ENCODE data around the gene SMYD4. TPM values are rescaled to one million over a fixed set of nuclear protein-coding genes. Genes with fewer than 3 reads are reported as not detected.

Gene SMYD4
- total and polyA plus RNA-seq, 8 donors = 4.0 to 8.9 (median 5.7) TPM

DNA sequence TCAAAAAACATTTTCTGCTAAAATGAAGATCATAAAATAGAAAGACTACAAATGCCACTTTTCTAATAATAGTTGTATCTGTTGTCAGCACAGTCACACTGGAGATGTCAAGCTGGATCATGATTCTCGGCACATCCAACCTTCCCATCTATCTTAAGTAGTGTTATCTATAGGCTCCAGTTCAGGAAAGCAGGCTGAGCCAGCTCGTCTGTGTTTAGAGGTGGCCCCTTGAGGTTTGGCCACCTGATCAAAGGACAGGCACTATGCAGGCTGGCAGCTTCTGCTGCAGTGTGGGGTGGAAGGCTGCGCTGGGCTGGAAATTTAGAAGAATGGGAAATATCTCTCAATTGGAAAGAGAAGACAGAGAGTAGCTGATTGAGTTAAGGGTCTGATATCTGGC, 32.4 kb downstream of the SMYD4 start:
- Histone ChIP-seq H3K9me3 (no peaks in the 10 kb centered on the region), H3K36me3 (peaks cover 0 to 21% (median 0%) of the 10 kb centered on the region in 3 donors), H3K4me3 (no peak overlapping the region), H3K27me3 (no peaks in the 10 kb centered on the region), H3K27ac (no peak overlapping the region), H3K4me1 (no peaks in the 10 kb centered on the region)
- TF ChIP-seq, protein P1, sequence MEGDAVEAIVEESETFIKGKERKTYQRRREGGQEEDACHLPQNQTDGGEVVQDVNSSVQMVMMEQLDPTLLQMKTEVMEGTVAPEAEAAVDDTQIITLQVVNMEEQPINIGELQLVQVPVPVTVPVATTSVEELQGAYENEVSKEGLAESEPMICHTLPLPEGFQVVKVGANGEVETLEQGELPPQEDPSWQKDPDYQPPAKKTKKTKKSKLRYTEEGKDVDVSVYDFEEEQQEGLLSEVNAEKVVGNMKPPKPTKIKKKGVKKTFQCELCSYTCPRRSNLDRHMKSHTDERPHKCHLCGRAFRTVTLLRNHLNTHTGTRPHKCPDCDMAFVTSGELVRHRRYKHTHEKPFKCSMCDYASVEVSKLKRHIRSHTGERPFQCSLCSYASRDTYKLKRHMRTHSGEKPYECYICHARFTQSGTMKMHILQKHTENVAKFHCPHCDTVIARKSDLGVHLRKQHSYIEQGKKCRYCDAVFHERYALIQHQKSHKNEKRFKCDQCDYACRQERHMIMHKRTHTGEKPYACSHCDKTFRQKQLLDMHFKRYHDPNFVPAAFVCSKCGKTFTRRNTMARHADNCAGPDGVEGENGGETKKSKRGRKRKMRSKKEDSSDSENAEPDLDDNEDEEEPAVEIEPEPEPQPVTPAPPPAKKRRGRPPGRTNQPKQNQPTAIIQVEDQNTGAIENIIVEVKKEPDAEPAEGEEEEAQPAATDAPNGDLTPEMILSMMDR (IDR thresholded peaks at IDR 0.05) = no peak
- ATAC-seq (no peak), DNase-seq (no peak), FAIRE-seq (no peak)
- intact Hi-C loops (cut with DNase I) = no loop called here
- 64 to 73% methylated on average over 3 of the region's 3 CpGs for WGBS, 2 donors

DNA sequence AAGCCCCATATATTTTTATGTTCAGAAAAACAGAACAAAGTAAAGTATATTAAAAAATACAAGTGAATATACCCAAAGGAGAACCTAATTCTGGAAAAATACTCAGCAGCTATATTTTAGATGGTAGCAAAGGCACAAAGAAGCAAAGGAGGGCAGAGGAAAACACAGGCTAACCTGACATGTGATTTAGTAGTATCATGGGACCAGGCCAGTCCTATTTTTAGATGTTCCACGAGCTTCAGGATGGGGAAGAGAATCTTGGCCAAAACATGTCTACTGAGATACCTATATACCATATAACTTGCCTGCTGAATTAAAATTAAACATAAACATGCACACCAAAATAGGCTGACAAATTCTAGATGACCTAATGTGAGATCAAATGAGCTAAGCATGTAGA, 32.9 kb downstream of the SMYD4 start:
- 11 to 22% methylated on average over 1 of the region's 1 CpG for WGBS, 2 donors
- Histone ChIP-seq H3K27ac (no peak overlapping the region), H3K27me3 (no peaks in the 10 kb centered on the region), H3K4me1 (no peaks in the 10 kb centered on the region), H3K9me3 (no peaks in the 10 kb centered on the region), H3K36me3 (peaks cover 0 to 21% (median 0%) of the 10 kb centered on the region in 3 donors), H3K4me3 (no peak overlapping the region)
- FAIRE-seq (no peak), DNase-seq (no peak), ATAC-seq (peak in 1 of 4 donors; percentile 56)
- TF ChIP-seq, protein P1 (IDR thresholded peaks at IDR 0.05) = no peak
- intact Hi-C loops (cut with DNase I) = no loop called here

DNA sequence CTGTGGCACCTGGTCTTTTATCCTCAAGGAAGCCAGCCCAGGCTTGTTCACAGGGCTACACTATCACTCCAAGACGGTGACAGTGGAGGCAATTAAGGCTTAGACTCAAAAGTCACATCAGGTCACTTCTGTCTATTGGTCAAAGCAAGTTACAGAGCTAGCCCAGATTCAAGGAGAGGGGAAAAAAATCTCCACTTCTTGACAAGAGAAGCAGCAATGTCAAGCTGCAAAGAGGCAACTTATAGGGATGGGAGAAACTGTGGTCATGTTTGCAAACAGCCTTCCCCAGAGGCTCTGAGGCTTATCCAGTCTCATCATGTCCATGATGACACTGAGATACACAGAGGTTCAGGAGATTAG, 36.3 kb downstream of the SMYD4 start:
- FAIRE-seq = no peak
- TF ChIP-seq, protein P1 (IDR thresholded peaks at IDR 0.05) = no peak

DNA sequence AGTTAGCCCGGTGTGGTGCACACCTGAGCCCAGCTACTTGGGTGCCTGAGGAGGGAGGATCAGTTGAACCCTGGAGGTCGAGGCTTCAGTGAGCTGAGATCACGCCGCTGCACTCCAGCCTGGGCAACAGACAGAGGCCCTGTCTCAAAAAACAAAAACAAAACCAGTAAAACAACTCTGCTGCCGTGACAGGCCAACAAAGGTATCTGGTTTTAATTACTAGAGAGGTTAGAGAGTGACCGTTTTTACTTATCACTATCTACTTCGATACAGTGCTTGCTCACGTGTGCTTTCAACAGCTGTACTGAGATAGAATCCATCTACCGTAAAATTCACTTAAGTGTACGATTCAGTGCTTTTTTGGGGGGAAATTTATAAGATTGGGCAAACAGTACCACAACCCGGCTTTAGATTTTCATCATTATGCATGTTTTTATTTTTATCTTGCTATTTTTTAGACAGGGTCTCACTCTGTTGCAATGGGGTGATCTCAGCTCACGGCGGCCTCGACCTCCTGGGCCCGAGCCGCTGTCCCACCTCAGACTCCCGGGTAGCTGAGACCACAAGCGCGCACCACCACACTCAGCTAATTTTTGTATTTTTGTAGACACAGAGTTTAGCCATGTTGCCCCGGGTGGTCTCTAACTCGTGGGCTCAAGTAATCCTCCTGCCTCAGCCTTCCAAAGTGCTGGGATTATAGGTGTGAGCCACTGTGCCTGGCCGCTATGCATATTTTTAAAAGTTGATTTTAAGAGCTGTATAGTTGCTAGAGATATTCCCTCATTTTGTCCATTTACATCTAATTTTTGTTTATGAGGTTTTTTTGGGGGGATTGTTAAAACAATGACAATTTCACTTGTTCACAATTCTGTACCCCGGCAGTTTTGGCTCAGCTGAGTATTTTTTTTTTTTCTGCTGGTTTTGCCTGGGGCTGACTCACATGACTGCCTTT, 36.9 kb downstream of the SMYD4 start:
- peak in 1 of 6 donors; percentile 6 for DNase-seq
- Histone ChIP-seq H3K27ac (no peak overlapping the region), H3K4me3 (no peak overlapping the region), H3K9me3 (no peaks in the 10 kb centered on the region), H3K4me1 (peaks cover 0 to 4% (median 0%) of the 10 kb centered on the region in 3 donors), H3K27me3 (no peaks in the 10 kb centered on the region), H3K36me3 (peaks cover 0 to under 1% (median 0%) of the 10 kb centered on the region in 3 donors)
- intact Hi-C loops (cut with DNase I) = no loop called here
- ATAC-seq = no peak
- WGBS, 2 donors = 85 to 88% methylated on average over 23 of the region's 23 CpGs
- FAIRE-seq = no peak
- TF ChIP-seq, protein P1 (IDR thresholded peaks at IDR 0.05) = no peak

More for the DNA sequence above, 36.3 kb downstream of the SMYD4 start:
- 63 to 68% methylated on average over 1 of the region's 1 CpG for WGBS, 2 donors
- intact Hi-C loops (cut with DNase I) = no loop called here
- DNase-seq (no peak), ATAC-seq (no peak)
- H3K4me1 ChIP-seq = peaks cover 0 to 4% (median 0%) of the 10 kb centered on the region in 3 donors
- H3K4me3 ChIP-seq = no peak overlapping the region
- H3K9me3 ChIP-seq = no peaks in the 10 kb centered on the region
- peaks cover 0 to 6% (median 0%) of the 10 kb centered on the region in 3 donors for H3K36me3 ChIP-seq
- no peaks in the 10 kb centered on the region for H3K27me3 ChIP-seq
- H3K27ac ChIP-seq = no peak overlapping the region

DNA sequence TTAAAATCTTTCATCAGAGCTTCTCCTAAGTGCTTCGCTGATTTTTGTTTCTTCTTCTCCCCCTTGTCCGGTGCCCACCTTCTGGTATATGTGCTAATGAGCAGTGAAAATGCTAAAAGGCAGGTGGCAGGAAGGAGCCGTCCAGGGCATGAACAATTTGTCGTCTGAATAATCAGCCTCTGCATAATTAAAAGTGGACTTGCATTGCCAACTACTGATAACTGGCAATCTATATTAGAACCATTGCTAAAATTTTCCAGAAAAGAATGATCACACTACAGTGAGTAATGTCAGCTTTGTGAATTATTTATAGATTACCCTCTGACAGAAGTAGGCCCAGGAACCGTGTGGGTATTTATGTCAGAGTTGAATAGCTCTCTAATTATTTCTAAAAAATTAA, 39.8 kb downstream of the SMYD4 start:
- H3K36me3 ChIP-seq = peaks cover 0 to 18% (median 4%) of the 10 kb centered on the region in 3 donors
- H3K27ac ChIP-seq = peak overlapping the region in 1 of 4 donors; percentile 5
- TF ChIP-seq, protein P1 (IDR thresholded peaks at IDR 0.05) = no peak
- 37 to 44% methylated on average over 5 of the region's 5 CpGs for WGBS, 2 donors
- DNase-seq (no peak), ATAC-seq (peak in 2 of 4 donors; percentile 27 to 28), FAIRE-seq (no peak)
- no peaks in the 10 kb centered on the region for H3K27me3 ChIP-seq
- intact Hi-C loops (cut with DNase I) = no loop called here
- peaks cover 0 to 4% (median 0%) of the 10 kb centered on the region in 3 donors for H3K4me1 ChIP-seq
- H3K9me3 ChIP-seq = no peaks in the 10 kb centered on the region
- no peak overlapping the region for H3K4me3 ChIP-seq
